Non-pigmented ciliary epithelial cell (primary cell): ENCODE measurements around the gene EXOC6B.
A peak's percentile ranks its signal among the peaks of the same experiment; 100 is the strongest.

Source experiments
- DNase-seq: peaks from one replicate; pipeline ENCODE4 v3.0.0-alpha.2; 2010; ENCODE audit warnings: low read depth

Gene EXOC6B

DNA sequence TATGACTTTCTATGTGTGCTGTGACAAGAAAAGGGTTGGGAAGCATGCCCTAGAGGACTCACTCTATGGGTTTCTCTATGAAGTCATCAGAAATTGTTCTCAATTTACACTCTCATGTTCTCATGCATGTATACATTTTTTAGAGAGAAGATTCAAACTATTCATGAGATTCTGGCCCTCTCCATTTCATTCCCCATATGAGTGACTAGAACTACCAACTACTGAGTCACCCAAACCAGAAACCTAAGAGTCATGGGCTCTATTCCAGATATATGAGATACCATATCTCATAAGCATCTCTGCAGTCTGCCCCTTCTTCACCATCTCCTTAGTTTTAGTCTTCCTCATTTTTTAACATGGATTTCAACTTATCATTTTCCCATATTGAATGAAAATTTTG lies 87.7 kb downstream of the EXOC6B start:
- no peak for DNase-seq

DNA sequence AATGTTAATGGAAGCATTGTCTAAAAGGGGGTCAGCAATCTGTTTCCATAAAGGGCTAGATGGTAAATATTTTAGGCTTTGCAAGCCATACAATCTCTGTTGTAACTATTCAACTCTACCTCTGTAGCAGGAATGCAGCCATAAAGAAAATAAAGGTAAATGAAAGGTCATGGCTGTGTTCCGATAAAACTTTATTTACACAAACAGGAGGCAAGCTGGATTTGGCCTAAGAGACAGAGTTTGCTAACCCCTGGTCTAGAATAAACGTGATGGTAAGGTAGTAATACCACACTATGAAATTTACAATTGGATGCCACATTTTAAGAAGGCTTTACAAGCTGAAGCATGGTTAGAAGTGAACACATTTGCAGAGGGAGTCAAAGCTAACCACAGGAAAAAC lies 91.4 kb downstream of the EXOC6B start:
- DNase-seq: no peak

DNA sequence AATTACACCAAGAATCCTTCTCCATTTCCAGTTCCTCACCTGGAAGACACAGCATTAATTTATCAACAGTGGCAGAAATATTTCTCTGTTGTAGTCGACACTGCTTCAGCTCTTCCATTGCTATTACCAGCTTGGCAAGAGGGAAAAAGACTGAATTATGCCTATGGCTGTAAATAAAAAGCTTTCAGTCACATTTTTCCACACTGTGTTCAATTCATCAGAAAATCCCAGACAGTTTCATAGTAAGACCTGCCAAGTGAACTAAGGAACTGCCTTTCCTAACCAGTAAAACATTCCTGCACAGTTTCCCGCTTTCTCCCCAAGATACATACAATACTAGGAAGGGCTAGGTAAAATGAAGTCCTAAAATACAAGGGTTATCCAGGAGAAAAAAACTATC lies 94.7 kb downstream of the EXOC6B start:
- DNase-seq: no peak

DNA sequence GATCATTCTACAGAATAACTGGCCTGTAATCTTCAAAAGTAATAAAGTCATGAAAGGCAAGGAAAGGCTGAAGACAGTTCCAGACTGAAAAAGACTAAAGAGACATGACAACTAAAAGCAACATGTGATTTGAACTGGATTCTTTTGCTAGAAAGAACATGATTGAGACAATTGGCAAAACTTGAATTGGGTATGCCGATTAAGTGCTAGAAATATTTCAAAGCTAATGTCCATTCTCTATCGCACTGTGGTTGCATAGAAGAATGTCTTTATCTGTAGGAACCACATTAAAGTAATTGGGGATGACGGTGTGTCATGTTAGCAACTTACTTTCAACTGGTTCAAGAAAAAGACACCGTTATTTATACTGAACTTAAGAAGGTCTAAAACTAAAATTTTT lies 98.5 kb downstream of the EXOC6B start:
- DNase-seq: no peak

DNA sequence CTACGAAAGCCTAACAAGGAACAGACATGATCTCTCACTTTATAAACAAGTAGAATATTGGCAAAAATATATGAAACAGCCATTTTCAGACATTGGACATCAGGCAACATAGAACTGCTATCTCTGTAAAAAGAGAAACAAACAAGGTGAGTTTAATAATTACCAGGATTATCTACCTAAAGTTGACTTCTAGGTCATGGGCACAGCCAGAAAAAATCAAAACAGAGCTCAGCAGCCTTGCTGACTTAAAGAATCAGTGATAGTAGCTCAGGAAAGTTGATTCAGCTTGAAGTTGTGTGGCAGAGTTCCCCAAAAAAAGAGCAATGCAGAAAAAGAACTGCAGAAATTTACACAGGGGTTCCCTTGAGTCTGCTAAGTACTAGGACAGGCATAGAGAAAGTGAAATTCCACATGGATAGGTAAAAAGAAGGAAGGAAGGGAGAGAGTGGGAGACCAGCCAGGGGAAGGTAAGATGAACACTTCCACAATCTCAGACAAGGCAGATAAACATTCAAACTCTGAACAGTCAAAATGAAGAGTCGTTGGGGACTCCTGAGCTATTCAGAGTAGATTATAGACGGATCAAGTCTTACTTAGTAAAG lies 102.0 kb downstream of the EXOC6B start:
- DNase-seq: no peak

DNA sequence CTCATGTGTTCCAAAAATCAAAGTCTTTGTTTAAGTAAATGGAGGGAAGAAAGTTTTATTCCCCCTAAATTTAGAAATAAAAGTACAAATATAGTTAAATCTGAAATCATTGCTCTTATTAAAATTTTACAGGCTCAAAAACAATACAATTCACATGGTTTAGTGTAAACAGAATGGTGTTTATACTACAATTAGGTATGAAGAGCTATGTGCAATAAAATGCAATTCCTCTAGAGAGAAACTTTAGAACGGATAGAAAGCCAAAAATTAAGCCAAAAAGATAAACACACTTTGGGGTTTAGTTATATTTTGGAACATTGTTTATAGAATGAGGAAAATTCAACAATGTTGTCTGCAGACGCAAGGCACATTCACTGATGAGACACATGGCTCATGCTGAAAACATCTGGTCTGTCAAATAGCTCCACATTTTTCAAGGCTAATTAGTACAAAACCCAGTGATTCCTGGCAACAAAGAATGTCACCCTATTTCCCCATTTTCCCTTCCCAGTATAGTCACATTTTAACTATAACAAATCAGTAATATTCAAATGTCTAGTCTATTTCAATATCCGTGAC lies 103.3 kb downstream of the EXOC6B start:
- peak; percentile 14 for DNase-seq

DNA sequence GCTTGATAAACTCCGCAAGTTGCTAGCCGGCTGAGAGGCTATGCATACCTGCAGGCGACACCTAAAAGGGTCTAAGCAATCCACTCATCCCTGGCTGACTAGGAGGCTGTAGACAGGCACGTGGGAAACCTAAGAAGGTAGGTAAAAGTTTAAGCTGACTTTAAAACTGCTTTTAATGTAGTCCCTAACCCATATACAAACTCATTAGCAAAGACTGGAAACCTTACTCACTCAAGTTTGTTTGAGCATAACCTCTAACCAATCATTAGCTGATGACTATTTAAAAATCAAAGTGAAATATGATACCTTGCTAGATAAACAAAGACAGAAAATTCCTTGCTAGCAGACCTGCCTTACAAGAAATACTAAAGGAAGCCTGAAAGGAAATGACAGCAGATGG lies 106.4 kb downstream of the EXOC6B start:
- no peak for DNase-seq

DNA sequence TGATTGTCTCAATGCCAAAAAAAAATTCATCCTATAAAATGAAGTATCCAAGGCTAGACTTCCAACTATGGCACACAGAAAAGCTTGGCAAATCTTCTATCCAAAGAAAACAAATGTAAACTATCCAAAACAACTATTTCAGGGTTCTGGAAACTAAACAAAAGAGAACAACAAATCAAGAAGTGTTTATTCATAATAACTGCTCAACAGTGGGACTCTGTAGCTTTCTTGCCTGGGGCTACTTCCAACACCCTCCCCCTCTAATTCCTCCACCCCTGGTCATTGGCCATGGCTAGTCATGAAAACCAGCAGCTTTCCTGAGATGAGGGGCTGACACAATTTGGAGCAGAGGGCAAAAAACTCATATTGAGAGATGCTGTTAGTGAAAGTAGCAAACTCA lies 107.0 kb downstream of the EXOC6B start:
- DNase-seq: no peak

DNA sequence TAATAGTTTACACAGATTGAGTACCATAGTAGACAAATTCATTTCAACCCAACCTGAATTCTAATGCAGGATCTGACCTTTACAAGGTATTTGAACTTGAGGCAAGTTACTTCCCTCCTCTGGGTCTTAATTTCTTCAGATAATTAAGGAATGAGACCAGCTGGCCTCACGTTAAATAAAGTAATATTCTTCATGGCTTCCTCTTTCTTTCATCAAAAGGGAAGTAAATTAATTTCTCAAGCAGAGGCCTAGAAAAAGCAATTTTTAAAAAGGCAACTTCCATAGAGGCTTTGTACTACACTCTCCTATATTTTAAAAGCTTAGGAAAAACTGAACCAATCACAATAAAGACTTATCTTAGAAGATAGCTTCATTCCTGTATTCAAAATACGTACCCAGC lies 109.2 kb downstream of the EXOC6B start:
- no peak for DNase-seq

DNA sequence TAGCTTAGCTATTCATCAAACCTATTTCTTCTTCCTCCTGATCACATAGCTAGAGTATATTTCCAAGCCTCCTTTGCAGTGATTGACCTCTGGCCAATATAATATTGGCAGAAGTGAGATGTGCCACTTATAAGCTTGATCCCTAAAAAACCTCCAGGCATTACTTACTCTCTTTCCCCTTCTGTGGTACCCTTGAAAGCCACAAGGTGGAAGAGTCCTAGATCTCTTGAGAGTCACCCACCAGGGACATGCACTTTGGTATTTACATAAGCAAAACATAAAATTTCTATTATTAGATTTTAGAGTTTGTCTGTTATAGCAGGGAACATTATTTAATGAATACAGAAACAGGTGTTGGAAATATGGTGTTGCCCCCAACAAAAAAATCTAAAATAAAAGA lies 112.0 kb downstream of the EXOC6B start:
- DNase-seq: no peak

DNA sequence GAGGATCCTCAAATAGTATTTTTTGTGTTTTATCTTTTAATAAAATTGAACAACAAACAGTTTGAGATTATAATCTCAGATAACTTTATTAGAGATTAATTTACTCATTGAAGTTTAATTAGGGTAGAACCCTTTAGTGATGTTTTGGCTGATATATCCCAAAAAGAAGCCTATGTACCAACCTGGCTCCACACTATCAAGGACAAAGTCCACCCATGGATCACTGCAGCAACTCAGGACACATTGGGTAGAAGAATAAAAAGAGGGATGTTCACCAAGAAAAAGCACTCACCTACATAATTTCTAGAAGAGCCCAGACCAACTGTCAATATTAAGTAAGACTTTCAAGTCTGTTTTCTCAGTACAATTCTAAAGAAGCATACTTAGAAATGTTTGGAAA lies 112.9 kb downstream of the EXOC6B start:
- DNase-seq: no peak

DNA sequence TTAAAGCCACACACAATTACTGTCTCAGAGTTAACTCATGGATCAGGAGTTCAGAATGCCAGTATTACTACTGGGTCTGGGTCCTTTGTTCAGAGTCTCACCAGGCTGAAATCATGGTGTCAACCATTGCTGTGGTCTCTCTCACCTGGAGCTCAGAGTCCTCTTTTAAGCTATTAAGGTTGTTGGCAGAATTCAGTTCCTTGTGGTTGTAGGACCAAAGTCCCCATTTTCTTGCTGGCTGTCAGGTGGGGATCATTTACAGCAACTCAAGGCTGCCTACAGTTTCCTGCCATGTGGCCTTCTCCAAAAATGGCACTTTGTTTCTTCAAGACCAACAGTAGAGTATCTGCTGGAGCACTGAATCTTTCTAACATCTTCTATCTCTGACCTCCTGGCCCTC lies 113.5 kb downstream of the EXOC6B start:
- DNase-seq: no peak

DNA sequence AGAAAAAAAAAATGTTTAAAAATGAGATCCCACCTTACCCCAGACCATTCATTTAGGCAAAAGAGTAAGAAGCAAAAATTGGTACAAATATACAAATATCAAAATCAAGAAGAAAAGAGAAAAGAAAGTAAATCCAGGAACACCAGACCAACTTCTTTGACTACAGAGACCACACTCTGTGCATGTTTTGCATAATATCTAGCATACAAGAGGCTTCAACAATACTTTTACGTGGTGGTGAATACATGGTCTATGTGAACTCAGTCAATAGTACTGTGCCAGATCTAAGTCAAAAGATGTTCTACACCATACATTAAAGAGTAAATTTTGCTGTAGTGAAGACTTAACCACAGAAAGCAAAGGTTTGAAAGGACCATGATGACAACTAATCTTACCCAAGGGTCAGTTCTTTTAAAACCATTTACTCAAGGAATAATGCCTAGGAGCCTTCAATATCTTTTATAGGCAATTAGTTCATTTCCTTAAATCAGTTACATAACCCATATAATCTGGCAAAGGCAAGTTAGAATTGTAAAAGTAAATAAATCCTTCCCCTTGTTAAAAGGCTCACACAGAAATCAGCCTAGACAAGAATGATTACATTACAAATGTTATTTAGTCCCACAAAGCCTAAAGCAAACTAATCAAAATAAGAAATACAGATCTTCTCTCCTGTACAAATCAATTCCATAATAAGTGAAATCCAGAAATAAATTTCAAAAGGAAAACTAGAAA lies 115.2 kb downstream of the EXOC6B start:
- DNase-seq: no peak

DNA sequence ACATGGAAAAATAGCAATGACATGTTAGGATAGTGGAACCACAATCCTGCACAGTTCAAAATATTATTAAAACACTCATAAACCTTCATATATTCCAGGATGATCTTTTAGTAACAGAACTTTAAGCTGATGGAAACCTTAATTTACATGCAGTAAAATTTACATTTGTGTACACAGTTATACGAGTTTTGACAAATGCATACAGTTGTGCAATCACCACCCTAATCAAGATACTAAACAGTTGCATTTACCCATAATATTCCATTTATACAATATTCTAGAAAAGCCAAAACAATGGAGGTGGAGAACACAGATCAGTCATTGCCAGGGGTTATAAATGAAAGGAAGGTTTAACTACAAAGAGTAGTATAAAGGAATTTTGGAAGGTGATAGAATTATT lies 117.6 kb downstream of the EXOC6B start:
- no peak for DNase-seq

DNA sequence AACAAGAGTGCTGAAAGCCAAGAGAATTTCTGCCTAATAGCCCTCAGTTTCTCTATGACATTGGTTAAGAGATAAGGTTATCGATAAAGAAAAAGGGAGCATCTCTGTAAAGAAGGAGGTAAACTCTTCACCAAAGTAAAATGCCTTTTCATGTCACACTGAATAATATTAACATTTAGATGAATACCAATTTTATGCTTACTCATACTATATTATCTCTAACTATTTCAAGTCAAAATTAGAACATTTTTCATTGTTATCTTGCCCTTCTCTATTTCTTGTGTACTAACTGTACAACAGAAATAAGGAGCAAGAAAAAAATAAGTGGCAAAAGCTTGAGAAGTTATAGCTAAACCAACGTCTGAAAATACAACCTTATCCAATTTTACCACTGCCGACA lies 127.5 kb downstream of the EXOC6B start:
- DNase-seq: no peak

DNA sequence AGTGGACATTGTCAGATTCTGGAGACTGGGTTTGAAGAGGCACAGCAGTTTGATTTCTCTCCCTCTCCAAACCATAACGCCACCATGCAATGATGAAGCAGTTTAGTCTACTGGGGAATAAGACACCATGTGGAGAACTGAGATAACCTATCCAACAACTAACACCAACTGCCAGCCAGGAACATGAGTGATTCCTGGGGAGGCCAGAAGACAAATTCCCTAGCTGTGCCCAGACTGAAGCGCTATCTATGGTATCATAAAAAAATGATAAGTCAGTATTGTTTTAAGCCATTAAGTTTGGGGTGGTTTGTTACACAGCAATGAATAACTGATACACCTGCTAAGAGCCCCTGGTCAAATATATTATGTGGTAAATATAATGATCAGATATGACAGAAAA lies 129.3 kb downstream of the EXOC6B start:
- DNase-seq: no peak

DNA sequence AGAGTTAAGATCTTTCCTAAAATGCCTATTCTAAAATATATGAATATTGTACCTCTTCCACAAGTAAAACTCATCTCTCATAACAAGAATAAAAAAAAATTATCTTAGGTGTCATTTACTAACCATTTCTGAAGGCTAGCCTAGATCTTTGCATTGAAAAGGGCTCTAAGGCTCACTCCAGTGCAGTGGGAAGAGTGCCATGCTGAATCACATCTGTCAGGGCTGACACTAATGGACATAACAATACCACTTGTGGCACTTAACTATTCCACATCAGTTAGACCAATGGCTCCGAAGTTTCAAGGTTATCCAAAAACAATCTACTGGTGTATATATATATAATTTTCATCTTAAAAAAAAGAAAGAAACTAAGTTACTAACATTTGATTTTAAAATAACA lies 130.2 kb downstream of the EXOC6B start:
- DNase-seq: no peak

DNA sequence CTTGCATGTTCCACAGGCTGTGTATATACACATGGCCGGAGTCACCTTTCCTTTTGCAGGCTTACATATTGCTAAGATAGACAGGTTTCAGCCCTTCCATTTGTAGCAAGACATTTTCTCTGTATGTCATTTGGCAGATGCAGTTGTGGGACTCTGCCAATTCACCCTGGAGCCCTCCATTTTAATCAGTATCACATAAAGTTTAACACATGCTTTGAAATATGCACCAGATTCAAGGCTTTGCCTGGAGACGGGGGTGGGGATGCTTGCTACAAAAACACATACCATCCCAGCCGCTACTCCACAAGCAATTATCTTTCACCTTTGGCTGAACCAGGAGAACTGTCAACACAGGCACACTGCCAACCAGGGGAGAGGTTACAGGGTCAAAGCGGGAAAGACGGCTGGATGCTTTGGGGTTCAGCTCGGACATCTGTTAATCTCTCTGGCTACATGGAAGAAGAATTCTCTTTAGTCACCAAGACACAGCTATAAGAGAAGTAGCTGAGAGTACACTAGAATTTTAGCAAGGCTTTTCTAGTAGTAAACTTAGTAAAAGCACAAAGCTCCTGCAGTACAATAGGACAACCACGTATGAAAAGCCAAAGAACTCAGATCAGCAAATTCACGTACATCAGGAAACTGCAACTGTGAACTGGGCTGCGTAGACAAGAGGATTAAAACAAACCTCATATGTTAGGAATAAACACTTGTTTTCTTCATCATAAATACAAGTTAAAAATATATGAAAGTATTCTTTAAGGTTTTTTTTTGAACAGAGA lies 130.9 kb downstream of the EXOC6B start:
- DNase-seq: peak; percentile 38

DNA sequence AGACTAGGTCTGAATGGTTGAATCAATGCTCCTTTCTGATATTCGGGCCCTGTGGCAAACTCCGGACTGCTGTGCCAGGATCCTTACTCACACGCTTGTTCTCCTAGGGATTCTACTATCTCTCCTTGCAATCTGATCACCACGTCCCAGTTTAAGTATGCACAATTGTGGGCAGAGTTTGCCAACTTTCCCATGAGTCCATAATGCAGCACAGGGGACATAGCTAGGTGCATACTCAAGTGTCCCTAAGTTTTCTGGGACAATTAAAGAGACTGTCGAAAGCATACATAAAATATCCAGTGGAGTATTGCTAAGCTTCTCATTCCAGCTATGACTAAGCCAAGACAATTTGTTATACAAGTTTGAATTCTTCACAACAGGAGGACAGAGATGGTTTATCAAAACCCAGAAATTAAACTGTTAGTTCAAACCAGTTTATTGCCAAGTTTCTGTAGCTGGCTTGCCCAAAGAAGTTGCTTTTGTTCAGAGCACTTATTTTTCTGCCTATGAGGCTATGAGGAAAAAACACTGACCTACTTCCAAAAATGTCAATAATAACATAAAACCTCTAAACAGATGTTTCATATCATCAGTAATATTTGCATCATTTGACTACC lies 136.1 kb downstream of the EXOC6B start:
- no peak for DNase-seq

DNA sequence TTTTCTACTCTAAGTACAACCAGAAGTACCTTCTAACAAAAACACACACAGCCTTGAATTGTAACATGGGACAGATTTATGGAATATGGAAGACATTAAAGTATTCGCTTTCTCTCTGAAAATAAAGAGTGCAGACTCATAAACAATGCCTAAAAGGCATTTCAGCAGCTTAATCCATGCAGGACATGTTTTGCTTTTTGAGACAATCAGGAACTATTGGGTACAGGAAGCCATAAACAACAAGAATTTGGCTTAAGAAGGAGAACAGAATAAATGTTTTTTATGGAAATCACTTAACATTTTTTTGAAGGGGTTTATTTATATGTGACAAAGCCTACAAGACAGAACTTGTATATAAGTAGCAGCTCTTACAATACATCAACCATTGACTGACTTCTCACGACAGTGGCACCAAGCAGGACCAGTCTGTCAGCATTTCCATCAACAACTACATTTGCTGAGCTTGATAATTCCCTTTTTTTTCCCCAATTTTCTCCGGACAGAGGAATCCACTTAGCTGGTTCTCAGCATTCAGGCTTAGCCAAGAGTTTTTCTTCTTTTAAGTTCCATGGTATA lies 140.1 kb downstream of the EXOC6B start:
- DNase-seq: no peak

DNA sequence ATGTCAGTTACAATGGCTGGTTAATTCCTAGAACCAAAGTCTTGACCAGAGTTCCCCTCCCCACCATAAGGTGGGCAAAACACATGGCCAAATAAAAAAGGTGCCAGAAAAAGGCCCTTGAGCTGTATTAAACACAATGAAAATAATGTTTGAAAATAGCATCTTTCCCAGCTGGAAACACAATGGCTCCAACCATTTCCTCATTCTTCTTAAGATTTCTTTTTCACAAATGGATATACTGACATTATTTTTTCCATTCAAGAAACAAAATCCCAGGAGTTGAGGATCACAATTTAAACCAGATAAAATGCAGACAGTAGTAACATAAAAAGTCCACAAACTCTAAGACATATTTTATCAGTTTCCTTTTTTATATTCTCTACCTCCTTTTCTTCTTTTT lies 143.8 kb downstream of the EXOC6B start:
- no peak for DNase-seq
